Measurements from ENCODE around the gene MAGEB18.

- no peak for TF ChIP-seq CTCF (IDR thresholded peaks at IDR 0.05; ENCODE audit: low read depth, low read length)
- TF ChIP-seq EZH2phosphoT487 (IDR thresholded peaks at IDR 0.05; ENCODE audit: low read depth): no peak
Observed at GRCh38 chrX:26138274-26138673, at the start of gene MAGEB18.

All from OCI-LY3 (cell line).